ENCODE data around the gene TPSAB1.

GRCh38 chr16:1213231-1213630 is 27.3 kb upstream of the TPSAB1 start:
- TF ChIP-seq CTCF (IDR thresholded peaks at IDR 0.05 in 8 of 11, conservative IDR thresholded peaks at IDR 0.05 in 3 of 11) (no peak), POLR2AphosphoS5 (IDR thresholded peaks at IDR 0.05) (no peak)

All from spleen (tissue), 7 donors.